ENCODE data around the gene BTBD3.
A peak's percentile ranks its signal among the peaks of the same experiment; 100 is the strongest.

BTBD3 gene

DNA sequence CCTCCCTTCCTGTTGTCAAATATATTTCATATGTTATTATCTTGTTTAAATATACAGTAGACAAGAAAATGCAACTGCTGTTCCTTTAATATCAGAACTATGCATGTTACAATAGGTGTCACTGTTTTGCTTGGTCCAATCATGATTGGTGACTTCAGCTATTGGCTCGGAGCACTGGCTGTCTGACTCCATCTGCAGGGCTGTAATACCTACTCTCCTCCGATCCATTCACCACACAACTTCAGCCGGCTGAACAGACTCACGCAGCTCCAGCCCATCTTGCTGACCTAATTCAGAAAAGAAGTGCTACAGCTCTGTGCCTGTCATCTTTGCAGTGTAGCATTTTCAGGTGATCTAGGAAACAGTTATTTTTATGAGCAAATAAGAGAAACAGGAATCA, at the start of gene BTBD3:
BTBD3 (plus strand) TSS at position 231 of the 400 bp plus-strand sequence. CDS start 383 bp downstream, outside the sequence.
- DNase-seq (ENCODE audit: low read depth), result peak; percentile 34
- in situ Hi-C loops (cut with HindIII; ENCODE audit: low sequenced_read_pairs), result no loop called here
- TF ChIP-seq CTCF (IDR thresholded peaks at IDR 0.05; ENCODE audit: low read depth, low read length, missing control alignments), result peak; percentile 10
- peak within 1 kb of the TSS; percentile 27 for H3K4me3 ChIP-seq (ENCODE audit: low read depth, low read length)

- TF ChIP-seq CTCF (IDR thresholded peaks at IDR 0.05; ENCODE audit: low read depth, low read length, missing control alignments), result no peak
- H3K4me3 ChIP-seq (ENCODE audit: low read depth, low read length), result no peak overlapping the region
- in situ Hi-C loops (cut with HindIII; ENCODE audit: low sequenced_read_pairs), result no loop called here
- DNase-seq (ENCODE audit: low read depth), result no peak
These were observed 48.1 kb upstream of the BTBD3 start for GRCh38 chr20:11869641-11870040.

- no peak overlapping the region for H3K4me3 ChIP-seq (ENCODE audit: low read depth, low read length)
- no peak for DNase-seq (ENCODE audit: low read depth)
- no peak for TF ChIP-seq CTCF (IDR thresholded peaks at IDR 0.05; ENCODE audit: low read depth, low read length, missing control alignments)
- in situ Hi-C loops (cut with HindIII; ENCODE audit: low sequenced_read_pairs), result no loop called here
These were observed 47.3 kb upstream of the BTBD3 start for GRCh38 chr20:11870411-11870810.

DNA sequence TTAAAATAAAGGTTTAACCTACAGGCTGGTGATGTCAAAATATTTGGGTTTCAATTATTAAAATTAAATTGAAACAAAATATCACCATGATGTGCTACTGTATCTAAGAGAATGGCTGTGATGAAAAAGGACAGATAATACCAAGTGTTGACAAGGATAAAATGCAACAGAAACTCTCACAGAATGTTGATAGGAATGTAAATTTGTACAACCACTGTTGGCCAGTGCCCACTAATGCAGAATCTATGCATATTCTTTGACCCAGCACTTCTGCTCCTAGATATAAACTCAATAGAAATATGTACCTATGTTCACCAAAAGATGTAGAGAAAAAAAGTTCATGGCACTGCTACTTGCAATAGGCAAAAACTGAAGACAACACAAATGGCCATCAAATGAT, 41.1 kb upstream of the BTBD3 start:
- TF ChIP-seq CTCF (IDR thresholded peaks at IDR 0.05; ENCODE audit: low read depth, low read length, missing control alignments), result no peak
- no peak overlapping the region for H3K4me3 ChIP-seq (ENCODE audit: low read depth, low read length)
- no peak for DNase-seq (ENCODE audit: low read depth)
- in situ Hi-C loops (cut with HindIII; ENCODE audit: low sequenced_read_pairs), result no loop called here

GRCh38 chr20:11880680-11881079, 37.0 kb upstream of the BTBD3 start:
- no peak for TF ChIP-seq CTCF (IDR thresholded peaks at IDR 0.05; ENCODE audit: low read depth, low read length, missing control alignments)
- H3K4me3 ChIP-seq (ENCODE audit: low read depth, low read length), result no peak overlapping the region
- in situ Hi-C loops (cut with HindIII; ENCODE audit: low sequenced_read_pairs), result no loop called here
- no peak for DNase-seq (ENCODE audit: low read depth)

- in situ Hi-C loops (cut with HindIII; ENCODE audit: low sequenced_read_pairs), result no loop called here
- no peak for DNase-seq (ENCODE audit: low read depth)
- no peak overlapping the region for H3K4me3 ChIP-seq (ENCODE audit: low read depth, low read length)
- TF ChIP-seq CTCF (IDR thresholded peaks at IDR 0.05; ENCODE audit: low read depth, low read length, missing control alignments), result no peak
These were observed 36.2 kb upstream of the BTBD3 start for GRCh38 chr20:11881449-11881848.

- in situ Hi-C loops (cut with HindIII; ENCODE audit: low sequenced_read_pairs), result no loop called here
- no peak for DNase-seq (ENCODE audit: low read depth)
- TF ChIP-seq CTCF (IDR thresholded peaks at IDR 0.05; ENCODE audit: low read depth, low read length, missing control alignments), result no peak
- no peak overlapping the region for H3K4me3 ChIP-seq (ENCODE audit: low read depth, low read length)
These were observed 35.0 kb upstream of the BTBD3 start for GRCh38 chr20:11882651-11883050.

All from astrocyte of the cerebellum (primary cell).